ENCODE measurements around the gene KREMEN2. TPM values are rescaled to one million over a fixed set of nuclear protein-coding genes. Genes with fewer than 3 reads are reported as not detected.
"Not testable (repeated sequence)": the region's sequence is repeated elsewhere in the genome, so short reads cannot be mapped to it uniquely, and the experiment has no call there.

Gene KREMEN2
- total RNA-seq, 1 donor from 2014 or later = not detected

DNA sequence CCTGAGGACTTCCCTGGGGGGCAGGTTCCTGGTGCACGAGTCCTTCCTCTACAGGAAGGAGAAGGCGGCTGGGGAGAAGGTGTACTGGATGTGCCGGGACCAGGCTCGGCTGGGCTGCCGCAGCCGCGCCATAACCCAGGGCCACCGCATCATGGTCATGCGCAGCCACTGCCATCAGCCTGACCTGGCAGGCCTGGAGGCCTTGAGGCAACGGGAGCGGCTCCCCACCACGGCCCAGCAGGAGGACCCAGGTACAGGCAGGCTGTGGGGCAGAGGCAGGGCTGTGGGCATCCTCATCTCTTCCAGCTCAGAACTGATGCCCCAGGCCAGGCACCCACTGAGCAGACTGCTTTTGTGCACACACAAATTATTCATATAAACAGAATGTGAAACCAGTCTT lies 25.9 kb upstream of the KREMEN2 start:
- intact Hi-C loops (cut with micrococcal nuclease) = no loop called here

- intact Hi-C loops (cut with micrococcal nuclease) = no loop called here
These were observed 24.1 kb upstream of the KREMEN2 start for GRCh38 chr16:2939968-2940367.

DNA sequence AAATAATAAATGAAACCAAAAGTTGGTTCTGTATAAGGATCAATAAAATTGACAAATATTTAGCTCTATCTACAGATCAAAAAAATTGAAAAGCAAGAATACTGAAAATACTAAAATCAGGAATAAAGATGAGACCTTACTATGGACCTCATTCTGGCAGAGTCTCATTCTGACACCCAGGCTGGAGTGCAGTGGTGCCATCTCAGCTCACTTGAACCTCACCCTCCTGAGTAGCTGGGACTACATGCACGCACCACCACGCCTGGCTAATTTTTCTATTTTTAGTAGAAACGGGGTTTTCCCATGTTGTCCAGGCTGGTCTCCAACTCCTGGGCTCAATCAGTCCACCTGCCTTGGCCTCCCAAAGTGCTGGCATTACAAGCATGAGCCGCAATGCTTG lies 22.0 kb upstream of the KREMEN2 start:
- intact Hi-C loops (cut with micrococcal nuclease) = no loop called here

DNA sequence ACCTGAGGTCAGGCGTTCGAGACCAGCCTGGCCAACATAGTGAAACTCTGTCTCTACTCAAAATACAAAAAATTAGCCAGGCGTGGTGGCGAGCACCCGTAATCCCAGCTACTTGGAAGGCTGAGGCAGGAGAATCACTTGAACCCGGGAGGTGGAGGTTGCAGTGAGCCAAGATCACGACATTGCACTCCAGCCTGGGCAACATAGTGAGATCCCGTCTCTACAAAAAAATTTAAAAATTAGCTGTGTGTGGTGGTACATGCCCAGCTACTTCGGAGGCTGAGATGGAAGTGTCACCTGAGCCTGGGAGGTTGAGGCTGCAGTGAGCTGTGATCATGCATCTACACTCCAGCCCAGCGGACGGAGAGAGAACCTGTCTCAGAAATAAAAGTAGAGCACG lies 20.4 kb upstream of the KREMEN2 start:
- intact Hi-C loops (cut with micrococcal nuclease) = not testable (repeated sequence)

- intact Hi-C loops (cut with micrococcal nuclease) = no loop called here
These were observed 17.4 kb upstream of the KREMEN2 start for GRCh38 chr16:2946649-2947048.

DNA sequence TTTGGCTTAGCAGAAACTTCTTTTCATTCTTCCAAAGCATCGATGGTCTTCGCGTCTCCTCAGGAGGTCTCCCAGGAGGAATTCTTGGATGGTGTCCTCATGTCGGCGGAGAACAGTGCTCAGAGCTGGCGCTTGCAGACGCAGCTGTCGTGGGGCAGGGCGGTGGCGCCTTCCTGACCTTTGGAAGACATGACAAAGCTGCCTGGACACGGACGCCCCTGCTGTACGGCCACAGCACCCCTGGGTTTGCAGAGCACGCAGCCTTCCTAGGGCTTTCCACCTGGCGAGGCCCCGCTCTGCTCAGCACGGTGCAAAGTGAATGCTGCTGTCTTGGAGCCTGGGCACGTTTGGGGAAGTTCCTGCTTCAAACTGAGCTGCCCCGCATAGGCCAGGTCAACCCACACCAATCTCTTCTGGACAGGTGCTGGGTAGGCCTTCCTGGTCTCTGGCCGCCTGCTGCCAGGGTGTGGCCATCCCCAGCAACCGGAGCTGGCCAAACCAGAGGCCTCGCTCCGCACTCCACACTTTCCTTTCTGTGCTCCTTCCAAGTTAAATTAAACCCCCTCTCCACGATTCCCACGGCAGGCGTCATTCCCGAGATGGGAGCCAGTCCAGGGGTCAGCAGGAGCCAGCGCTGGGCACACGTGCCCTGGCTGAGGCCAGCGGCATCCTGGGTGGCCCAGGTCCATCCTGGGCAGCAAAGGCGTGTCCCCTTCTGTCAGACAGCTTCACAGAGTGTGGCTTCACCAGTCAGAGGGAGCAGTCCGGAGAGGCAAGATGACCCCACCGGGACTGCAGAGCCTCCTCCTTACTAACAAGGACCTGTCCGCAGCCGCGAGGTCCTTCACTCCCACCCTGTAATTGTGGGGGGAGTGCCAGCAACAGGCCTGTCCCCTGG lies 15.0 kb upstream of the KREMEN2 start:
- intact Hi-C loops (cut with micrococcal nuclease) = no loop called here

- intact Hi-C loops (cut with micrococcal nuclease) = no loop called here
These were observed 14.2 kb upstream of the KREMEN2 start for GRCh38 chr16:2949705-2950352.

DNA sequence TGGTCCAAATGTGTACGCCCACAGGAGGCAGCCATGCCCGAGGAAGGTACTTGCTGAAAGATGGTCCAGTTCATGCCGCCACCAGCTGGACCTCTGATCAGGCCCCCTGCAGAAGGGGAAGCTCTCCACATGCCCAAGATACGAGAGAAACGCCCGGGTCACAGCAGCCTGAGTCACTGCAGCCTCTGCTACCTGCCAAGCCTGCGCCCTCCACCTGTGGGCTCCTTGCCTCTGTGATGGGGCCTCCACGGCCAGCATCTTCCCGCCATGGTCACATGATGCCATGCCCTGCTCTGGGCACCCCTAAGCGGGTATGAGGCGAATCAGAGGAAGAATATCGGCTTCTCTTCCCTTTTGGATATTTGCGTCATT lies 13.7 kb upstream of the KREMEN2 start:
- intact Hi-C loops (cut with micrococcal nuclease) = no loop called here

- intact Hi-C loops (cut with micrococcal nuclease) = no loop called here
These were observed 13.3 kb upstream of the KREMEN2 start for GRCh38 chr16:2950773-2951172.

DNA sequence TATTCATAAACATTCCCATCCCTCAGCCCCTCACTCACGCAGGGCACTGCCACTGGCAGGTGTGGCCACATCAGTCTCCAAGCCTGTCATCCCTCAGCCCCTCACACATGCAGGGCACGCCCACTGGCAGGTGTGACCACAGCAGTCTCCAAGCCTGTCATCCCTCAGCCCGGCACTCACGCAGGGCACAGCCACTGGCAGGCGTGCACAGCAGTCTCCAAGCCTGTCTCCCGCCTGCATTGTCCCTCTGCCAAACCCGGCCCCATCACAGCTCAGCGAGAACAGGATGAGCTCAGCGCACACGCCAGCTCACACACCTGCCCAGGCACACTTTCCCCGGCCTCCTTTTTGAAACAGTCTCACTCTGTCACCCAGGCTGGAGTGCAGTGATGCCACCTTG lies 11.4 kb upstream of the KREMEN2 start:
- intact Hi-C loops (cut with micrococcal nuclease) = no loop called here

DNA sequence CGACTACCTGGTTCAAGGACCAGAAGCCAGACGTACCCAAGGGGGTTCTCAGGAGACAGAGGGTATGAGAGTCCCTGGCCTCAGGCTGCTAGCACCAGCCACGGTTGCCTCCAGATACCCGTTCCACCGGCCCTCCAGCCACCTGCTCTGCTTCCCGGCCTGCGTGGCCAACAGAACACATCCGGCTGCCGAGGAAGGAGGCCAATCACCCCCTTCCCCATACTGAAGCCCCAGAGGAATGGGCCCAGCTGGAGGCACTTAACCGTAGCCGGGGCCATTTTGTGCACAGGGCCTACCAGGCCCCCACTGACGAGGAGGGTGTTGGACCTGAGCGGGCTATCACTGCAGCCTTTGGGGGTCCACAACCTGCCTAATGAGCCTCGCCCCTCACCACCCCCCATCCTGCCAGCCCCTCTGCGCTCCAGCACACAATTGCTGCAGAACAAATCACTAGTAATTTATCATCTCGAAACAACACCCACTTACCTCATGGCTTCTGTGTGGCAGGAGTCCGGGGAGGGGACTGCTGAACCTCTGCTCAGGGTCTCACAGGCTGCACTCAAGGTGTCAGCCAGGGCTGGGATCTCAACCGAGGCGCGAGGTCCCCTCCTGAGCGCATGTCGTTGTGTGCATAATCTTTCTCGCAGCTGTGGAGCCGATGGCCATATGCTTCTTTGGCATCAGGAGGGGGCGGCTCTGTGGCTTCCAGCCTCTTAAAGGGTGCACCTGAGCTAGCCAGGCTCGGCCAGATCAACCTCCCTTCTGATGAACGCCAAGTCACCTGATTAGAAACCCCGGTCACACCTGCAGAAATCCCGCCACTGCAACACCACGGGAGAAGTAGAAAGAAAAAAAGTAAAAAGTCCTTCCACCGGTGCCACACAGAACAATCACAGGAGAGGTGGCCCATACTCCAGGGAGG lies 10.1 kb upstream of the KREMEN2 start:
- intact Hi-C loops (cut with micrococcal nuclease) = no loop called here

DNA sequence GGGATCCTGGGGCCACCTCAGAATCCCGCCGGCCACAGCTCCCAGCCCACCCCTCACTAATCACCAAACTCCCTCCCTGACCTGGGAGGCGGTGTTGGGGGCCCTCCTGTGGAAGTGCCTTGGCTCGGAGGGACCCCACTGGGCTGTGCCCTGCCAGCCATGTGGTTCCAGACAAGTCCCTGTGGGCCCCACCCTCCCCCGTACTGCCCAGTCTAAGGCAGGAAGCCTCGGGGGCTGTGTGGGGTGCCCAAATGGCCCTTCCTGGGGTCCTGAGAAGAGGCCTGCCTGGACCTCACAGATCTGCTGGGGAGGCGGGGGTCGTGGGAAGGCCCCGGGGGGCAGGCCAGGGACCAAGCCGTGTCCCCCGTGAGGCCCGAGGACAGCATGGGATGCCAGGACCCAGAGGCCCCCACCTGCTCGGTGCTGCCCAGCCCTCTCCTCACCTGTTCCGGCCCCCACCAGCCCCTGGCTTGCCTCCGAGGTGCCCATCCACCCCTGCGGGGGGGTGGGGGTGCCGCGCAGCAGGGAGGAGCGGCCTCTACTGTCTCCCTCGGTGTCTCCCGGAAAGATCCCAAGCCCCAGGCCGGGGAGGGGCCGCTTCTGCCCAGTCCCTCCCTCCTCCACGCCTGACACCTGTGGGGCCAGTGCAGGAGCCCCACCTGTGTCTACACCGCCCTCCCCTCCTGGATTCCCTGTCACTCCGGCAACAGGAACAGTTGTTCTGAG lies 9.3 kb upstream of the KREMEN2 start:
- intact Hi-C loops (cut with micrococcal nuclease) = no loop called here

- intact Hi-C loops (cut with micrococcal nuclease) = no loop called here
These were observed 8.7 kb upstream of the KREMEN2 start for GRCh38 chr16:2955438-2955778.

GRCh38 chr16:2955779-2956578 lies 8.1 kb upstream of the KREMEN2 start:
- intact Hi-C loops (cut with micrococcal nuclease) = no loop called here

GRCh38 chr16:2956579-2956956 lies 7.5 kb upstream of the KREMEN2 start:
- intact Hi-C loops (cut with micrococcal nuclease) = no loop called here

DNA sequence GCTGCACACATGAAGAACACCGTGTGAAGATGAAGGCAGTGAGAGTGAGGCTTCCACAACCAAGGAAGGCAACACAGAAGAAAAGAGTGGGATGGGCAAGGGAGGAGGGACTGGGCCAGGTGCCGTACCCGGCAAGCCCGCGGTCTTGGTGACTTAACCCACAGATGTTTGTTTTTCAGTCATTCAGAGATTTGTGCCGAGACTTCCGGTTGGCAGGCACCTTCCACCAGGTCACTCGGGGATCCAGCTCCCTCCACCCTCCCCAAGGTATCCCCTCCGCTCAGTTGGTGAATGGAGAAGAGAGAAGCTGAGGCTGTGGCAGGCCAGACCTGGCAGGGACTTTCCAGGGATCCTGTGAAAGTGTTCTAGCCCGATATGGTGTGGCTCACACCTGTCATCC lies 4.9 kb upstream of the KREMEN2 start:
- intact Hi-C loops (cut with micrococcal nuclease) = no loop called here

DNA sequence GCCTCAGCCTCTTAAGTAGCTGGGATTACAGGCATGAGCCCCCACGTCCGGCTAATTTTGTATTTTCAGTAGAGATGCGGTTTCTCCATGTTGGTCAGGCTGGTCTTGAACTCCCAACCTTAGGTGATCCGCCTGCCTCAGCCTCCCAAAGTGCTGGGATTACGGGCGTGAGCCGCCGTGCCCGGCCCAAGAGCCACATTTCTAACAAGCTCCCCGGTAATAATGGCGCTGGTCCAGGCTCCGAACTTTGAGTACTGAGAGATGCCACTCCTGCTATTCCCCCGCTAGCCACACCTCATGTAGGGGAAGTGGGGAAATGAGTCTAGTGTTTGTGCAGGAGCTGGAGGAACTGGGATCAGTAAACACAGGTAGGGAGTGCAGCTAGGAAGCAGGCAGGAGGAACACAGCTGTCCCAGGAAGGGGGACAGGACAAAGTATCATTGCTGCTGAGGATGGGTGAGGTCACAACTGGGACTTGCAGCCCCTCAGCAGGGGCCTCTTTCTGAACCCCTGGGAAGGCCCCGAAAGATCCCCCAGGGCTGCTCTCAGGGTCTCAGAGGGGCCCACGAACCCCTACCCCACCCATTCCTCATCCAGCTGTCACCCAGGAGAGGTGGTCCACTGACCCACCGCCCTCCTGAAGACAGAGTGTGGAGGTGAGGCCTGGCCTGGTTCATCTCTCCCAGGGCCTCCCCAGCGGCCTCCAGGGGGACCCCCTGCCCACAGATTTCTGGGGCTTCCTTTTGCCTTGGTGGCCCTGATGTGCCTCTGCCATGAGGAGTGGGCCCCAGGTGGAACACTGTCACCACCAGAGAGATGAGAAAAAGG lies 3.7 kb upstream of the KREMEN2 start:
- intact Hi-C loops (cut with micrococcal nuclease) = no loop called here

DNA sequence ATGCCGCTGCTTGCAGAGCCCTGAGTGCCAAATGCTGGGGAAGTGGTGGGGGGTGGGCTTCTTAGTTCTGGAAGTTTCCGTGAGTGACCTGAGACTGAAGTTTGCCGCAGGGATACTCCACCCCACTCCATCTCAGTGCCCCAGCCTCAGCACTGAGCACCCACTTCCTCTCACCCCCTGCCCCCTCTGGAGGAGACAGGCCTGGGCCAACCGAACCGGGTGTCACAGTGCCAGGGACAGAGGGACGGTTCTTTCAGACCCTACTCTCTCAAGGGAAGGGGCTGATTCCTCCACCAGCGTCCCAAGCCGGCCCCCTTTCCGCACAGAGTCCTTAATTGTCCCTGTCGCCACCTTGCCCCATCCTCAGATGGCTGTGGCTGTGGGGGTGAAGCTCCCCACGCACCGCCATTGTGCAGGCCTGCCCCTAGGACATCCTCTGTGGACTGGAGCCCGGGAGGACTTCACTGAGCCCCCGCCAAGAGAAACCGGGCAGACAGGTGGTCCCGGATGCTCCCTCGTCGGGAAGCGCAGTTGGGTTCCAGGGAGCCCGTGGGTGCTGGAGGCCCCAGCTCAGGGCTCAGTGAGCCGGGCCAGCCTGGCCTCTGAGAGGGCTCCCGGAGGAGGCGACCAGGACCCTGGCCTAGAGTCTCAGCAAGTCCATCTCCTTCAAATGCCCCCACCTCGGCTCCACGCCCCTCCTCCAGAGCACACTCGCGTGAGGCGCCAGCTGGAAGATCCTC lies 1.6 kb upstream of the KREMEN2 start:
- intact Hi-C loops (cut with micrococcal nuclease) = no loop called here

Measured in T-helper 2 cell treated with Interferon-gamma antibody and Interleukin-4, amounts not matched to agents 100 ng/mL and 5 ng/mL, for 36 hours (primary cell).